GM13977 (cell line): ENCODE results near the gene THUMPD3.

Experiments used
- DNase-seq: peaks from one replicate; pipeline ENCODE4 v3.0.0; 2012; ENCODE audit warnings: low spot score
- in situ Hi-C: fragments of 300-500 bp; cut with MboI; formaldehyde crosslinking; loops from one replicate; pipeline ENCODE4 v1.12.0; 2022; ENCODE audit warnings: low sequenced_read_pairs, low pct_unique_long_range_greater_than_20kb, mixed read lengths, inconsistent platforms; ENCODE audit not compliant: unreplicated experiment
- TF ChIP-seq, protein P1 (sequence below): IDR thresholded peaks from 2 replicates; pipeline ENCODE4 v1.5.1; 2012; ENCODE audit warnings: mild to moderate bottlenecking, control low read depth; ENCODE audit not compliant: insufficient read depth; ENCODE audit errors: extremely low read depth, missing control alignments

The THUMPD3 gene

DNA sequence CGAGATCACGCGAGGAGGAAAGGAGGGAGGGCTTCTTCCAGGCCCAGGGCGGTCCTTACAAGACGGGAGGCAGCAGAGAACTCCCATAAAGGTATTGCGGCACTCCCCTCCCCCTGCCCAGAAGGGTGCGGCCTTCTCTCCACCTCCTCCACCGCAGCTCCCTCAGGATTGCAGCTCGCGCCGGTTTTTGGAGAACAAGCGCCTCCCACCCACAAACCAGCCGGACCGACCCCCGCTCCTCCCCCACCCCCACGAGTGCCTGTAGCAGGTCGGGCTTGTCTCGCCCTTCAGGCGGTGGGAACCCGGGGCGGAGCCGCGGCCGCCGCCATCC lies 33.4 kb downstream of the THUMPD3 start:
- DNase-seq, result peak; percentile 70
- in situ Hi-C loops, result no loop called here
- TF ChIP-seq, protein P1, sequence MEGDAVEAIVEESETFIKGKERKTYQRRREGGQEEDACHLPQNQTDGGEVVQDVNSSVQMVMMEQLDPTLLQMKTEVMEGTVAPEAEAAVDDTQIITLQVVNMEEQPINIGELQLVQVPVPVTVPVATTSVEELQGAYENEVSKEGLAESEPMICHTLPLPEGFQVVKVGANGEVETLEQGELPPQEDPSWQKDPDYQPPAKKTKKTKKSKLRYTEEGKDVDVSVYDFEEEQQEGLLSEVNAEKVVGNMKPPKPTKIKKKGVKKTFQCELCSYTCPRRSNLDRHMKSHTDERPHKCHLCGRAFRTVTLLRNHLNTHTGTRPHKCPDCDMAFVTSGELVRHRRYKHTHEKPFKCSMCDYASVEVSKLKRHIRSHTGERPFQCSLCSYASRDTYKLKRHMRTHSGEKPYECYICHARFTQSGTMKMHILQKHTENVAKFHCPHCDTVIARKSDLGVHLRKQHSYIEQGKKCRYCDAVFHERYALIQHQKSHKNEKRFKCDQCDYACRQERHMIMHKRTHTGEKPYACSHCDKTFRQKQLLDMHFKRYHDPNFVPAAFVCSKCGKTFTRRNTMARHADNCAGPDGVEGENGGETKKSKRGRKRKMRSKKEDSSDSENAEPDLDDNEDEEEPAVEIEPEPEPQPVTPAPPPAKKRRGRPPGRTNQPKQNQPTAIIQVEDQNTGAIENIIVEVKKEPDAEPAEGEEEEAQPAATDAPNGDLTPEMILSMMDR, result no peak

DNA sequence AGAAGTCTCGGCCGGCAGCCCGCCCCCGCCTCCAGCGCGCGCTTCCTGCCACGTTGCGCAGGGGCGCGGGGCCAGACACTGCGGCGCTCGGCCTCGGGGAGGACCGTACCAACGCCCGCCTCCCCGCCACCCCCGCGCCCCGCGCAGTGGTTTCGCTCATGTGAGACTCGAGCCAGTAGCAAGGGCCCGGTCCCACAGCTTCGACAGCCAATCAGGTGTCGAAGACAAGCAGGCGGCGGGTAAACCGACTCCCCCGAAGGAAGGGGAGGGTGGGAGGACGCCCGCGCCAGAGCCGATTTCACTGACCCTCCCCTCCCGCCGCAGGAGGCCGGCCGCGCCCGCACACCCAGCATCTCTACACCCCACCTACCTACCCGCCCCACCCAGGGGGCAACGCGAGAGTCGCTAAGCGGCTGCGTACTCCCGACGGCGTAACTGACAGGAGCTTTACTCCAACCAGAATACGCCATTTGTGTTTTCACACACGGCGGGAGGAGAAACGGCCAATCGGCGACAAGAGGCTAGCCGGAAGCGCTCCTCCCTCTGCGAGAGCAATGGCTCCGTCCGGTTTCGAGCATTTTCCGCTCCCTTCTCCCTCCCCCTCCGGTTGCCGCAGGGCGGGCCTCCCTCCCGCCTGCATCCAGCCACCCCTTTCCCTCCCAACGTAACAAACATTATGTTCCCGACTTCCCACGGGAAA lies 33.9 kb downstream of the THUMPD3 start:
- DNase-seq, result peak; percentile 93
- TF ChIP-seq, protein P1, result no peak
- in situ Hi-C loops, result no loop called here

DNA sequence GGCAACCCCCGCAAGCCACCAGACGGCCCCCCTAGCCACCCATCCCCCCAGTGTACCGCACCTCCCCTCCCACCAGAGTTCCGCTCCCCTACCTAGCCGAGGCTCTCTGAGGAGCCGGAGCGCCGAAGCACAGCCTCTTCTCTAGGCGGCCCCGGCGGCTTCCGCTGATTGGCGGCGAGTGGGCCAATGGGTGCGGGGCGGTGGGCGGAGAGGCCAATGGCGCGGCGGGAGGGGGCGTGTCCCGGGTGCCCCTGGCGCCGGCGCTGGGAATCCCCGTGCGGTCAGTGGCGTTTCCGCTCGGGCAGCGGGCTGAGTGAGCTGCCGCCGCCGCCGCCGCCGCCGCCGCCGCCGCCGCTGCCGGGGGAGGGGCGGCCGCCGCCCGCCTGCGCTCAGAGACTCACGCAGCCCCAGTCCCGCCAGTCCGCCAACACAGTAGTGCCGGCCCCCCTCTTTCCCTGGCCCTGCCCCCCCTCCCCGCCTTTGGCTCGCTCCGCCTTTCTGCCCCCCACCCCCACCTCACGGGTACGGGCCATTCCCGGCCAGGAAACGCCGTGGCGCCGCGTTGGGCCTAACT lies 34.6 kb downstream of the THUMPD3 start, which contains the start of gene SETD5:
Gene SETD5 (plus strand): TSS at position 284 of the 574 bp plus-strand sequence. CDS start 31,324 bp downstream, outside the sequence.
- in situ Hi-C loops, result no loop called here
- DNase-seq, result peak; percentile 98
- TF ChIP-seq, protein P1, result no peak

DNA sequence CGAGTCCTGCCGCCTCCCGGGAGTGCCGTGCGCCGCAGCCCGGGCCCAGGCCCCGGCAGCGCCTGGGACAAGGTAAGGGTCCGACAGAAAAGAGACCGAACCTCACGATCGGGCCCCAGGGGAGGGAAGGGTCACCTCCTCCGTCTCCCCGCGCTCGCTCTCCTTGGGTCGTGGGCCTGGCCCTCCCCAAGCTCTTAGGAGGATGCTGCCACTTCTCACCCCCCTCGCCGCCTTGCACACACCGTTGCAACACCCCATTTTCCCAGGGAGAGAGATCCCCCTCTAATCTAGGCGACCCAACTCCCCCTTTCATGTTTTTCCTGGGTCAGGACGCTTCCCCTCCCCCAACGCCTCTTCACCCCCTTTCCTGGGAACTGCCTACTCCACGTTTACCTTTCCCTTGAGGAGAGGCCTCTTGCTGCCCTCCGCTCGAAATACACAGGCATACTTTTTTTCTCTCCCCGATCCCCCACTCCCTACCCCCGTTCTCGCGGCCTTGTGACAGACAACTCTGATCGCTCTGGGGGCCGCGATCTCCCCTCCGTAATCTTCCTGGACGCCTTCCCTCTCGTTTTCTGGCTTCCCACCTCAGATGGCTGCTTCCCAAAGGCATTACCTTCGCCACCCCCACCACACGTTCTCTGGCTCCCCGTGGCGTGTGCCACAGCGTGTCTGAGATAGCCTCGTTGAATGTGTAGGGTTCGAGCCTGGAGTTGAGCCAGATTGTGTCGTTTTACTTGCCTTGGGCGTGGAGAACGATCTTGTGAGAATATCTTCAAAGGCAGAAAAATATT lies 35.2 kb downstream of the THUMPD3 start:
- TF ChIP-seq, protein P1, result no peak
- peak; percentile 29 for DNase-seq
- in situ Hi-C loops, result no loop called here

DNA sequence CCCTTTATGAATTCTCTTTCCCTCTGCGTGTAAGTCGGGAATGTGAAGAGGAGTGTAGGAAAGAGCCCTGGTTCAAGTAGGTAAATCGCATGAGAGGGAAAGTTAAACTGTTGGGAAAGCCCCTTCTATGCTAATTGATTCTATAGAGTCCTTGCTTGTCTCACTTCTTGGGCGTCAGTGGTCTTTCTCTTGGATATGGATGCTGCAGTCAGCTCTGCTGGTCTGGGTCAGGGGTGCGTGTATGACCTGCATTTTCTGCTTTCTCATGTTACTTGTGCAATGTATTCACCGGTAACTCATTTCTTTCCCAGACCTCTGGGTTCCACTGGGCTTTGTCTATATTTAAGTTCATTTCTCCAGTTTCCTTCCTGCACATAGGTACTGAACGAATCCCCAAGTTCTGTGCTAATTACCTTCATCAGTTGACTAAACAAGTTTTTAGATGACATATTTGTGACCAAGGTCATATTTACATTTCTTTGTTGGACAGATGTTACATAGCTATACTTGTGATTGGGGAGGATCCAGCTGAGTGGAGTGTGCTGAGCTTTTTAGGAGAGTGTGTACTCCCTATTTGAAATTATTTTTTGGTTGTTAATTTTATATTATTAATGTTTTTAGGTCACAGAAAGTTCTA lies 36.0 kb downstream of the THUMPD3 start:
- TF ChIP-seq, protein P1, result no peak
- DNase-seq, result peak; percentile 30
- in situ Hi-C loops, result no loop called here

DNA sequence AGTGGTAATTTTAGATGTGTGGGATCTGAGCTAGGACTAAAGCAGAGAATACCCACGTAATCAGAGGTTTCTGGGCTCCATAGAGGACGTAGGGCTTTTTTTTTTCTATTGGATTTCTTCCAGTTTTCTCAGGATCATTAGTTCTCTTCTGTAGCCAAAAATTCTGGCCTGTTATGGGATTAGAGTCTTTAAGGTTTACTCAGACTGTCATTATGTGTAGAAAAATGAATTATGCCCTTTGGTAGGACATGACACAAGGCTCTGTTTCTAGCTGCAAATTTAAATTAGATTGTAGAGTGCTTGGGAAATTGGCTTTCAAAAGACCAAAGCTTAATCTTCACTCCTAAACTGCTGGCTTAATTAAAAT lies 36.5 kb downstream of the THUMPD3 start:
- in situ Hi-C loops, result no loop called here
- TF ChIP-seq, protein P1, result no peak
- DNase-seq, result no peak
